ENCODE results near the gene CFC1B. TPM values are rescaled to one million over a fixed set of nuclear protein-coding genes. Genes with fewer than 3 reads are reported as not detected.
"Not testable (repeated sequence)": the region's sequence is repeated elsewhere in the genome, so short reads cannot be mapped to it uniquely, and the experiment has no call there.

Gene CFC1B
- not detected for polyA plus RNA-seq (2012; ENCODE audit: insufficient read depth, insufficient read length, low read depth)

GRCh38 chr2:130520992-130521391 lies at the start of gene CFC1B:
TSS of gene CFC1B (plus strand) at chr2:130521222. CDS start at chr2:130521485, 263 bp downstream.
- not testable (repeated sequence) for H3K36me3 ChIP-seq; H3K27me3 ChIP-seq; DNase-seq; H3K4me1 ChIP-seq; H3K9me3 ChIP-seq; H3K4me3 ChIP-seq (ENCODE audit: low read depth, low read length)

- not testable (repeated sequence) for H3K4me1 ChIP-seq; H3K9me3 ChIP-seq; H3K27me3 ChIP-seq; H3K36me3 ChIP-seq; H3K4me3 ChIP-seq (ENCODE audit: low read depth, low read length); DNase-seq
Observed at GRCh38 chr2:130491073-130491472, 29.9 kb upstream of the CFC1B start.

GRCh38 chr2:130509228-130509627 lies 11.8 kb upstream of the CFC1B start, which contains the start of gene POTEI:
TSS of gene POTEI (minus strand) at chr2:130509328. CDS start at chr2:130509235, 93 bp downstream.
- H3K9me3 ChIP-seq; H3K27me3 ChIP-seq; H3K36me3 ChIP-seq; H3K4me3 ChIP-seq (ENCODE audit: low read depth, low read length); H3K4me1 ChIP-seq; DNase-seq: not testable (repeated sequence)

GRCh38 chr2:130510807-130511746 lies 9.9 kb upstream of the CFC1B start:
- H3K27me3 ChIP-seq; H3K9me3 ChIP-seq; DNase-seq; H3K36me3 ChIP-seq; H3K4me3 ChIP-seq (ENCODE audit: low read depth, low read length); H3K4me1 ChIP-seq: not testable (repeated sequence)

GRCh38 chr2:130511747-130512451 lies 9.1 kb upstream of the CFC1B start:
- not testable (repeated sequence) for DNase-seq; H3K4me1 ChIP-seq; H3K36me3 ChIP-seq; H3K27me3 ChIP-seq; H3K4me3 ChIP-seq (ENCODE audit: low read depth, low read length); H3K9me3 ChIP-seq

- not testable (repeated sequence) for H3K36me3 ChIP-seq; DNase-seq; H3K4me3 ChIP-seq (ENCODE audit: low read depth, low read length); H3K9me3 ChIP-seq; H3K4me1 ChIP-seq; H3K27me3 ChIP-seq
Observed at GRCh38 chr2:130518516-130519106, 2.4 kb upstream of the CFC1B start.

GRCh38 chr2:130522390-130522789 lies 1.4 kb downstream of the CFC1B start:
- H3K9me3 ChIP-seq; H3K36me3 ChIP-seq; H3K4me3 ChIP-seq (ENCODE audit: low read depth, low read length); DNase-seq; H3K4me1 ChIP-seq; H3K27me3 ChIP-seq: not testable (repeated sequence)

GRCh38 chr2:130527365-130527967 lies 6.4 kb downstream of the CFC1B start:
- H3K27me3 ChIP-seq; H3K9me3 ChIP-seq; DNase-seq; H3K4me1 ChIP-seq; H3K4me3 ChIP-seq (ENCODE audit: low read depth, low read length); H3K36me3 ChIP-seq: not testable (repeated sequence)

GRCh38 chr2:130529545-130529944 lies 8.5 kb downstream of the CFC1B start:
- H3K9me3 ChIP-seq; DNase-seq; H3K27me3 ChIP-seq; H3K4me3 ChIP-seq (ENCODE audit: low read depth, low read length); H3K36me3 ChIP-seq; H3K4me1 ChIP-seq: not testable (repeated sequence)

- not testable (repeated sequence) for H3K9me3 ChIP-seq; H3K4me1 ChIP-seq; H3K36me3 ChIP-seq; H3K4me3 ChIP-seq (ENCODE audit: low read depth, low read length); DNase-seq; H3K27me3 ChIP-seq
Observed at GRCh38 chr2:130530212-130530611, 9.2 kb downstream of the CFC1B start.

- not testable (repeated sequence) for H3K27me3 ChIP-seq; H3K9me3 ChIP-seq; H3K4me3 ChIP-seq (ENCODE audit: low read depth, low read length); H3K4me1 ChIP-seq; DNase-seq; H3K36me3 ChIP-seq
Observed at GRCh38 chr2:130531225-130531624, 10.2 kb downstream of the CFC1B start.

- H3K9me3 ChIP-seq; H3K4me1 ChIP-seq; H3K4me3 ChIP-seq (ENCODE audit: low read depth, low read length); H3K36me3 ChIP-seq; DNase-seq; H3K27me3 ChIP-seq: not testable (repeated sequence)
Observed at GRCh38 chr2:130531672-130532071, 10.7 kb downstream of the CFC1B start.

GRCh38 chr2:130536654-130537053 lies 15.6 kb downstream of the CFC1B start:
- H3K4me3 ChIP-seq (ENCODE audit: low read depth, low read length); H3K4me1 ChIP-seq; H3K9me3 ChIP-seq; DNase-seq; H3K36me3 ChIP-seq; H3K27me3 ChIP-seq: not testable (repeated sequence)

- not testable (repeated sequence) for H3K9me3 ChIP-seq; DNase-seq; H3K4me3 ChIP-seq (ENCODE audit: low read depth, low read length)
Observed at GRCh38 chr2:130538271-130538670, 17.2 kb downstream of the CFC1B start.

GRCh38 chr2:130542789-130543188 lies 21.8 kb downstream of the CFC1B start:
- not testable (repeated sequence) for H3K4me3 ChIP-seq (ENCODE audit: low read depth, low read length); H3K4me1 ChIP-seq; H3K36me3 ChIP-seq; H3K9me3 ChIP-seq; H3K27me3 ChIP-seq; DNase-seq

More at GRCh38 chr2:130538271-130538670, 17.2 kb downstream of the CFC1B start:
- not testable (repeated sequence) for H3K27me3 ChIP-seq, H3K4me1 ChIP-seq, H3K36me3 ChIP-seq

Measured in BE2C (cell line).